SK-N-SH (cell line): Measurements from ENCODE around the gene RANBP10.

Source experiments
- EP300 ChIP-seq, 2 experiments: IDR thresholded peaks; 2 replicates each; pipeline versions ENCODE4 v1.4.0 to v1.6.1; 2012; ENCODE audit warnings: borderline replicate concordance in 1 of 2, low read depth in 1 of 2, low read length in 1 of 2
- GABPA ChIP-seq: IDR thresholded peaks from 2 replicates; pipeline ENCODE4 v1.4.0; 2012; ENCODE audit warnings: low read depth, mild to moderate bottlenecking
- MXI1 ChIP-seq: IDR thresholded peaks from 2 replicates; pipeline ENCODE4 v1.6.1; 2012; ENCODE audit warnings: mild to moderate bottlenecking, low read depth, low read length, improper control_type of control experiment
- NRF1 ChIP-seq: IDR thresholded peaks from 2 replicates; pipeline ENCODE4 v1.6.1; 2012; ENCODE audit warnings: low read depth, mild to moderate bottlenecking, low read length

- TF ChIP-seq MXI1 (no peak), NRF1 (no peak), GABPA (no peak), EP300 (IDR thresholded peaks at IDR 0.05; ENCODE audit: borderline replicate concordance in 1 of 2, low read depth in 1 of 2, low read length in 1 of 2) (no peak)
Observed at GRCh38 chr16:67727521-67728485, 78.6 kb downstream of the RANBP10 start.
